ENCODE data around the gene PPP1R15A. TPM values are rescaled to one million over a fixed set of nuclear protein-coding genes. Genes with fewer than 3 reads are reported as not detected.

Gene PPP1R15A
- total RNA-seq, 1 experiment from 2014 or later = 83.3 TPM

DNA sequence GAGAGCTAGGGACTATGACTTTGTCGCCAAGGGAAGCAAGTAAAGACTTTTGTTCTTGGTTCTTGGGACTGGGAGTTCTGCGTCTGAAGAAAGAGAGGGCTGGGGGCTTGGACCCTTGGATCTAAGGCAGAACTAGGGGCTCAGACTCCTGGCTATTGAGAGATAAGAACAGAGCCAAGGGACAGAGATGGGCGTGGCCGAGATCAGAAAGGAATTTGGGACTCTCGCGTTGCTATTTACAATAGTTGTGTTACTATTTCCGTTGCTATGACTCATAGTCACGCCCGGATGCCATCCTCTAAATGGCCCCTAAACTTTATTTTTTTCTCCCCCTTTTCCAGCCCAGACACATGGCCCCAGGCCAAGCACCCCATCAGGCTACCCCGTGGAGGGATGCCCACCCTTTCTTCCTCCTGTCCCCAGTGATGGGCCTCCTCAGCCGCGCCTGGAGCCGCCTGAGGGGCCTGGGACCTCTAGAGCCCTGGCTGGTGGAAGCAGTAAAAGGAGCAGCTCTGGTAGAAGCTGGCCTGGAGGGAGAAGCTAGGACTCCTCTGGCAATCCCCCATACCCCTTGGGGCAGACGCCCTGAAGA, 759 bp downstream of the PPP1R15A start:
- no peaks in the 10 kb centered on the region for H3K9me3 Mint-ChIP-seq (ENCODE audit: unreplicated experiment)
- H3K36me3 Mint-ChIP-seq (ENCODE audit: insufficient read depth, unreplicated experiment) = peaks cover 62% of the 10 kb centered on the region
- peak overlapping the region; percentile 100 for H3K27ac Mint-ChIP-seq (ENCODE audit: unreplicated experiment)
- BruUV-seq (replicated peaks) = no TSS peak
- peak; percentile 91 to 94 for DNase-seq
- Histone ChIP-seq H3K36me3 (ENCODE audit: control insufficient read depth, insufficient read depth, low read length) (peaks cover 21% of the 10 kb centered on the region), H3K4me1 (peaks cover 56% of the 10 kb centered on the region), H3K4me3 (ENCODE audit: low read depth, low read length) (peak overlapping the region; percentile 99), H3K27me3 (replicated peaks; ENCODE audit: control insufficient read depth, insufficient read depth, low read length) (no peaks in the 10 kb centered on the region), H3K9me3 (no peaks in the 10 kb centered on the region)
- POLR2A ChIA-PET = interaction anchor here (1.4 to 2.1 kb wide), 6 partner anchors 27 to 120 kb away, joined by 5 to 16 read pairs (median 10); partner anchors contain the start of genes DHDH, GYS1, NUCB1 and RUVBL2
- H3K4me3 Mint-ChIP-seq (ENCODE audit: unreplicated experiment) = peak overlapping the region; percentile 99
- peaks cover 3% of the 10 kb centered on the region for H3K27me3 Mint-ChIP-seq (ENCODE audit: insufficient read depth, unreplicated experiment)
- H3K4me1 Mint-ChIP-seq (ENCODE audit: low read depth, unreplicated experiment) = peaks cover 43% of the 10 kb centered on the region
- CTCF ChIA-PET = interaction anchor here (0.6 to 1.2 kb wide), 2 partner anchors 29 to 89 kb away, joined by 3 to 5 read pairs; no protein-coding TSS in a partner anchor
- TF ChIP-seq, protein P1, sequence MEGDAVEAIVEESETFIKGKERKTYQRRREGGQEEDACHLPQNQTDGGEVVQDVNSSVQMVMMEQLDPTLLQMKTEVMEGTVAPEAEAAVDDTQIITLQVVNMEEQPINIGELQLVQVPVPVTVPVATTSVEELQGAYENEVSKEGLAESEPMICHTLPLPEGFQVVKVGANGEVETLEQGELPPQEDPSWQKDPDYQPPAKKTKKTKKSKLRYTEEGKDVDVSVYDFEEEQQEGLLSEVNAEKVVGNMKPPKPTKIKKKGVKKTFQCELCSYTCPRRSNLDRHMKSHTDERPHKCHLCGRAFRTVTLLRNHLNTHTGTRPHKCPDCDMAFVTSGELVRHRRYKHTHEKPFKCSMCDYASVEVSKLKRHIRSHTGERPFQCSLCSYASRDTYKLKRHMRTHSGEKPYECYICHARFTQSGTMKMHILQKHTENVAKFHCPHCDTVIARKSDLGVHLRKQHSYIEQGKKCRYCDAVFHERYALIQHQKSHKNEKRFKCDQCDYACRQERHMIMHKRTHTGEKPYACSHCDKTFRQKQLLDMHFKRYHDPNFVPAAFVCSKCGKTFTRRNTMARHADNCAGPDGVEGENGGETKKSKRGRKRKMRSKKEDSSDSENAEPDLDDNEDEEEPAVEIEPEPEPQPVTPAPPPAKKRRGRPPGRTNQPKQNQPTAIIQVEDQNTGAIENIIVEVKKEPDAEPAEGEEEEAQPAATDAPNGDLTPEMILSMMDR (IDR thresholded peaks at IDR 0.05; ENCODE audit: insufficient read depth in 1 of 2, low read depth in 1 of 2, low read length in 1 of 2, severe bottlenecking in 1 of 2, unreplicated experiment in 1 of 2) = no peak
- intact Hi-C loops (cut with micrococcal nuclease; ENCODE audit: unreplicated experiment) = loop anchor here (1.0 to 2.0 kb wide), 4 partner anchors 20 to 90 kb away; partner anchors contain the start of genes DHDH and NUCB1

DNA sequence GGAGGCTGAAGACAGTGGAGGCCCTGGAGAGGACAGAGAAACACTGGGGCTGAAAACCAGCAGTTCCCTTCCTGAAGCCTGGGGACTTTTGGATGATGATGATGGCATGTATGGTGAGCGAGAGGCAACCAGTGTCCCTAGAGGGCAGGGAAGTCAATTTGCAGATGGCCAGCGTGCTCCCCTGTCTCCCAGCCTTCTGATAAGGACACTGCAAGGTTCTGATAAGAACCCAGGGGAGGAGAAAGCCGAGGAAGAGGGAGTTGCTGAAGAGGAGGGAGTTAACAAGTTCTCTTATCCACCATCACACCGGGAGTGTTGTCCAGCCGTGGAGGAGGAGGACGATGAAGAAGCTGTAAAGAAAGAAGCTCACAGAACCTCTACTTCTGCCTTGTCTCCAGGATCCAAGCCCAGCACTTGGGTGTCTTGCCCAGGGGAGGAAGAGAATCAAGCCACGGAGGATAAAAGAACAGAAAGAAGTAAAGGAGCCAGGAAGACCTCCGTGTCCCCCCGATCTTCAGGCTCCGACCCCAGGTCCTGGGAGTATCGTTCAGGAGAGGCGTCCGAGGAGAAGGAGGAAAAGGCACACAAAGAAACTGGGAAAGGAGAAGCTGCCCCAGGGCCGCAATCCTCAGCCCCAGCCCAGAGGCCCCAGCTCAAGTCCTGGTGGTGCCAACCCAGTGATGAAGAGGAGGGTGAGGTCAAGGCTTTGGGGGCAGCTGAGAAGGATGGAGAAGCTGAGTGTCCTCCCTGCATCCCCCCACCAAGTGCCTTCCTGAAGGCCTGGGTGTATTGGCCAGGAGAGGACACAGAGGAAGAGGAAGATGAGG, 1.5 kb downstream of the PPP1R15A start:
- Histone ChIP-seq H3K4me3 (ENCODE audit: low read depth, low read length) (peak overlapping the region; percentile 99), H3K27me3 (replicated peaks; ENCODE audit: control insufficient read depth, insufficient read depth, low read length) (no peaks in the 10 kb centered on the region), H3K4me1 (peaks cover 56% of the 10 kb centered on the region), H3K9me3 (no peaks in the 10 kb centered on the region), H3K36me3 (ENCODE audit: control insufficient read depth, insufficient read depth, low read length) (peaks cover 21% of the 10 kb centered on the region)
- DNase-seq = peak in 1 of 2 experiments; percentile 54
- peaks cover 3% of the 10 kb centered on the region for H3K27me3 Mint-ChIP-seq (ENCODE audit: insufficient read depth, unreplicated experiment)
- ChIA-PET CTCF (no interaction called here), POLR2A (interaction anchor here (1.3 to 2.1 kb wide), 4 partner anchors 26 to 120 kb away, joined by 5 to 14 read pairs (median 8); partner anchors contain the start of genes GYS1, NUCB1 and RUVBL2)
- peaks cover 36% of the 10 kb centered on the region for H3K4me1 Mint-ChIP-seq (ENCODE audit: low read depth, unreplicated experiment)
- peak overlapping the region; percentile 99 for H3K4me3 Mint-ChIP-seq (ENCODE audit: unreplicated experiment)
- no TSS peak for BruUV-seq (replicated peaks)
- TF ChIP-seq, protein P1 (IDR thresholded peaks at IDR 0.05; ENCODE audit: insufficient read depth in 1 of 2, low read depth in 1 of 2, low read length in 1 of 2, severe bottlenecking in 1 of 2, unreplicated experiment in 1 of 2) = no peak
- peak overlapping the region; percentile 100 for H3K27ac Mint-ChIP-seq (ENCODE audit: unreplicated experiment)
- H3K9me3 Mint-ChIP-seq (ENCODE audit: unreplicated experiment) = no peaks in the 10 kb centered on the region
- intact Hi-C loops (cut with micrococcal nuclease; ENCODE audit: unreplicated experiment) = loop anchor here (1.0 to 2.0 kb wide), 4 partner anchors 19 to 90 kb away; partner anchors contain the start of genes DHDH and NUCB1
- H3K36me3 Mint-ChIP-seq (ENCODE audit: insufficient read depth, unreplicated experiment) = peaks cover 69% of the 10 kb centered on the region

All from Caco-2 (cell line).